ENCODE data around the gene PLPP1. TPM values are rescaled to one million over a fixed set of nuclear protein-coding genes. Genes with fewer than 3 reads are reported as not detected.

Gene PLPP1
- total and polyA plus RNA-seq, 2 experiments from 2014 or later = 63.5 to 78.6 TPM

GRCh38 chr5:55440188-55440646 is 94.5 kb downstream of the PLPP1 start:
- in situ Hi-C loops (cut with MboI) = no loop called here

GRCh38 chr5:55438998-55439397 is 95.8 kb downstream of the PLPP1 start:
- WGBS, 2 experiments (ENCODE audit: low coverage in 1 of 2, low lambda C conversion rate in 2 of 2, missing lambda C conversion rate in 2 of 2) = 94% methylated on average over 4 of the region's 4 CpGs
- peak; percentile 58 for DNase-seq
- in situ Hi-C loops (cut with MboI) = no loop called here
- Histone ChIP-seq H3K27me3 (replicated peaks; ENCODE audit: insufficient read depth) (no peaks in the 10 kb centered on the region), H3K4me2 (ENCODE audit: unreplicated experiment) (peak overlapping the region; percentile 72), H2AFZ (no peak overlapping the region), H3K79me2 (ENCODE audit: insufficient read depth) (peaks cover 11% of the 10 kb centered on the region; the same call in 1 of the 2 replicates), H3K27ac (peak overlapping the region; percentile 80), H4K20me1 (ENCODE audit: insufficient read depth) (no peaks in the 10 kb centered on the region), H3K9me2 (ENCODE audit: insufficient read depth) (no peaks in the 10 kb centered on the region), H3K4me1 (ENCODE audit: insufficient read depth) (peaks cover 43% of the 10 kb centered on the region), H3F3A (ENCODE audit: insufficient read depth) (peaks cover 58% of the 10 kb centered on the region), H3K36me3 (ENCODE audit: low read depth) (no peaks in the 10 kb centered on the region), H3K9ac (peak overlapping the region; percentile 55), H3K9me3 (ENCODE audit: low read depth) (no peaks in the 10 kb centered on the region), H3K4me3 (no peak overlapping the region)
- TF ChIP-seq EZH2 (IDR thresholded peaks at IDR 0.05; ENCODE audit: insufficient read depth, poor library complexity, severe bottlenecking) (no peak), EZH2phosphoT487 (IDR thresholded peaks at IDR 0.05; ENCODE audit: insufficient read depth, low read depth) (no peak)

More at GRCh38 chr5:55440188-55440646, 94.5 kb downstream of the PLPP1 start:
- H3K4me3 ChIP-seq = 0 out of 2 replicates have a peak overlapping the region, but pooled peaks have one; percentile 3
- peak; percentile 96 for DNase-seq
- H3K9me2 ChIP-seq (ENCODE audit: insufficient read depth) = no peaks in the 10 kb centered on the region
- peak overlapping the region; percentile 31 for H2AFZ ChIP-seq
- peaks cover 16% of the 10 kb centered on the region; the same call in 1 of the 2 replicates for H3K79me2 ChIP-seq (ENCODE audit: insufficient read depth)
- H3K27ac ChIP-seq = peak overlapping the region; percentile 80
- H4K20me1 ChIP-seq (ENCODE audit: insufficient read depth) = no peaks in the 10 kb centered on the region
- peak overlapping the region; percentile 55 for H3K9ac ChIP-seq
- H3F3A ChIP-seq (ENCODE audit: insufficient read depth) = peaks cover 46% of the 10 kb centered on the region
- TF ChIP-seq EZH2 (IDR thresholded peaks at IDR 0.05; ENCODE audit: insufficient read depth, poor library complexity, severe bottlenecking) (no peak), EZH2phosphoT487 (IDR thresholded peaks at IDR 0.05; ENCODE audit: insufficient read depth, low read depth) (no peak)
- H3K4me2 ChIP-seq (ENCODE audit: unreplicated experiment) = peak overlapping the region; percentile 70
- H3K36me3 ChIP-seq (ENCODE audit: low read depth) = no peaks in the 10 kb centered on the region
- no peaks in the 10 kb centered on the region for H3K9me3 ChIP-seq (ENCODE audit: low read depth)
- peaks cover 43% of the 10 kb centered on the region for H3K4me1 ChIP-seq (ENCODE audit: insufficient read depth)
- 24 to 26% methylated on average over 6 of the region's 6 CpGs for WGBS, 2 experiments (ENCODE audit: low coverage in 1 of 2, low lambda C conversion rate in 2 of 2, missing lambda C conversion rate in 2 of 2)
- H3K27me3 ChIP-seq (replicated peaks; ENCODE audit: insufficient read depth) = no peaks in the 10 kb centered on the region

GRCh38 chr5:55437859-55438206 is 96.9 kb downstream of the PLPP1 start:
- 63 to 81% methylated on average over 2 of the region's 2 CpGs for WGBS, 2 experiments (ENCODE audit: low coverage in 1 of 2, low lambda C conversion rate in 2 of 2, missing lambda C conversion rate in 2 of 2)
- H3K36me3 ChIP-seq (ENCODE audit: low read depth) = no peaks in the 10 kb centered on the region
- no peaks in the 10 kb centered on the region for H4K20me1 ChIP-seq (ENCODE audit: insufficient read depth)
- in situ Hi-C loops (cut with MboI) = no loop called here
- H3K4me3 ChIP-seq = peak overlapping the region; percentile 42
- peak overlapping the region; percentile 80 for H3K27ac ChIP-seq
- peaks cover 43% of the 10 kb centered on the region for H3K4me1 ChIP-seq (ENCODE audit: insufficient read depth)
- 0 out of 2 replicates have a peak, but pooled peaks cover 4% of the 10 kb centered on the region for H3K79me2 ChIP-seq (ENCODE audit: insufficient read depth)
- no peaks in the 10 kb centered on the region for H3K9me3 ChIP-seq (ENCODE audit: low read depth)
- H3K27me3 ChIP-seq (replicated peaks; ENCODE audit: insufficient read depth) = no peaks in the 10 kb centered on the region
- no peak for DNase-seq
- peak overlapping the region; percentile 55 for H3K9ac ChIP-seq
- no peak overlapping the region for H2AFZ ChIP-seq
- H3K4me2 ChIP-seq (ENCODE audit: unreplicated experiment) = peak overlapping the region; percentile 72
- no peak for TF ChIP-seq EZH2phosphoT487 (IDR thresholded peaks at IDR 0.05; ENCODE audit: insufficient read depth, low read depth)
- no peak for TF ChIP-seq EZH2 (IDR thresholded peaks at IDR 0.05; ENCODE audit: insufficient read depth, poor library complexity, severe bottlenecking)
- peaks cover 58% of the 10 kb centered on the region for H3F3A ChIP-seq (ENCODE audit: insufficient read depth)
- H3K9me2 ChIP-seq (ENCODE audit: insufficient read depth) = no peaks in the 10 kb centered on the region

- in situ Hi-C loops (cut with MboI) = no loop called here
- Histone ChIP-seq H3K36me3 (ENCODE audit: low read depth) (no peaks in the 10 kb centered on the region), H3K9me2 (ENCODE audit: insufficient read depth) (no peaks in the 10 kb centered on the region), H3F3A (ENCODE audit: insufficient read depth) (peaks cover 58% of the 10 kb centered on the region), H3K4me2 (ENCODE audit: unreplicated experiment) (peak overlapping the region; percentile 72), H3K4me3 (0 out of 2 replicates have a peak overlapping the region, but pooled peaks have one; percentile 42), H3K27me3 (replicated peaks; ENCODE audit: insufficient read depth) (no peaks in the 10 kb centered on the region), H3K27ac (peak overlapping the region; percentile 80), H4K20me1 (ENCODE audit: insufficient read depth) (no peaks in the 10 kb centered on the region), H3K9ac (peak overlapping the region; percentile 55; the same call in 1 of the 2 replicates), H3K79me2 (ENCODE audit: insufficient read depth) (0 out of 2 replicates have a peak, but pooled peaks cover under 1% of the 10 kb centered on the region), H3K4me1 (ENCODE audit: insufficient read depth) (peaks cover 43% of the 10 kb centered on the region), H2AFZ (no peak overlapping the region), H3K9me3 (ENCODE audit: low read depth) (no peaks in the 10 kb centered on the region)
- 47 to 74% methylated on average over 1 of the region's 1 CpG for WGBS, 2 experiments (ENCODE audit: low coverage in 1 of 2, low lambda C conversion rate in 2 of 2, missing lambda C conversion rate in 2 of 2)
- peak; percentile 27 for DNase-seq
- TF ChIP-seq EZH2phosphoT487 (IDR thresholded peaks at IDR 0.05; ENCODE audit: insufficient read depth, low read depth) = no peak
- no peak for TF ChIP-seq EZH2 (IDR thresholded peaks at IDR 0.05; ENCODE audit: insufficient read depth, poor library complexity, severe bottlenecking)
These were observed 97.3 kb downstream of the PLPP1 start for GRCh38 chr5:55437452-55437851.

All from GM23248 (cell line).